ENCODE results near the gene ACTL10. TPM values are rescaled to one million over a fixed set of nuclear protein-coding genes. Genes with fewer than 3 reads are reported as not detected.

Gene ACTL10
- total and polyA plus RNA-seq, 2 of the 13 experiments (the other 11 are each of a cell fraction or from before 2014, with no cell fraction given), result not detected

DNA sequence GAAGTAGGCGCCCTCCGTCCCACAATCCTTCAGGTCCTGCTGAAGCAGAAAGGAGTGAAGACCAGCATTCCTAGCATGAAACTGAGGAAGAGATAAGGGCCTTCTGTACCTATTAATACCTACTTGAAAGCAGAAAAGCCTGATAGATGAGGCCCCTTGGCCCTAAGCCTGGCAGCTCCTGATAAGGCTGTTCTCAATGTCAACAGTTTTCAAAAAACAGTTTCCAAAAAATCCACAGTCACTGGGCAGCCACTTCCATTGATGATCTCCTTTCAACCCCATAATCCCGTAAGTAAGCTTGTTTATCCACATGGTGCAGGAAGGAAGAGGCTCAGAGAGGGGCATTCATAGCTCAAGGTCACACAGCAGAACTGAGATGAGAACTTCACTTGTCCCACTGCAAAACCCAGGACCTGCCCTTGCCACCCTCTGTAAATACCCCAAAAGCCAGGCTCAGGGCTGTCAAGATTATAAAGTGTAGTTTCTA lies 22.2 kb downstream of the ACTL10 start (continued):
- no peak for TF ChIP-seq KLF13 (CRISPR knock-in tag; IDR thresholded peaks at IDR 0.05)
- TF ChIP-seq, protein P1, sequence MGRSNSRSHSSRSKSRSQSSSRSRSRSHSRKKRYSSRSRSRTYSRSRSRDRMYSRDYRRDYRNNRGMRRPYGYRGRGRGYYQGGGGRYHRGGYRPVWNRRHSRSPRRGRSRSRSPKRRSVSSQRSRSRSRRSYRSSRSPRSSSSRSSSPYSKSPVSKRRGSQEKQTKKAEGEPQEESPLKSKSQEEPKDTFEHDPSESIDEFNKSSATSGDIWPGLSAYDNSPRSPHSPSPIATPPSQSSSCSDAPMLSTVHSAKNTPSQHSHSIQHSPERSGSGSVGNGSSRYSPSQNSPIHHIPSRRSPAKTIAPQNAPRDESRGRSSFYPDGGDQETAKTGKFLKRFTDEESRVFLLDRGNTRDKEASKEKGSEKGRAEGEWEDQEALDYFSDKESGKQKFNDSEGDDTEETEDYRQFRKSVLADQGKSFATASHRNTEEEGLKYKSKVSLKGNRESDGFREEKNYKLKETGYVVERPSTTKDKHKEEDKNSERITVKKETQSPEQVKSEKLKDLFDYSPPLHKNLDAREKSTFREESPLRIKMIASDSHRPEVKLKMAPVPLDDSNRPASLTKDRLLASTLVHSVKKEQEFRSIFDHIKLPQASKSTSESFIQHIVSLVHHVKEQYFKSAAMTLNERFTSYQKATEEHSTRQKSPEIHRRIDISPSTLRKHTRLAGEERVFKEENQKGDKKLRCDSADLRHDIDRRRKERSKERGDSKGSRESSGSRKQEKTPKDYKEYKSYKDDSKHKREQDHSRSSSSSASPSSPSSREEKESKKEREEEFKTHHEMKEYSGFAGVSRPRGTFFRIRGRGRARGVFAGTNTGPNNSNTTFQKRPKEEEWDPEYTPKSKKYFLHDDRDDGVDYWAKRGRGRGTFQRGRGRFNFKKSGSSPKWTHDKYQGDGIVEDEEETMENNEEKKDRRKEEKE (IDR thresholded peaks at IDR 0.05), result no peak
- no peak for TF ChIP-seq ZNF205 (CRISPR knock-in tag; IDR thresholded peaks at IDR 0.05)
- no peak for TF ChIP-seq CBX2 (IDR thresholded peaks at IDR 0.05; ENCODE audit: low read depth, low read length)
- no peak for TF ChIP-seq CBX2 (CRISPR knock-in tag; IDR thresholded peaks at IDR 0.05; ENCODE audit: low read depth)
- TF ChIP-seq DMAP1 (CRISPR knock-in tag; IDR thresholded peaks at IDR 0.05), result no peak
- TF ChIP-seq ZNF749 (CRISPR knock-in tag; IDR thresholded peaks at IDR 0.05; ENCODE audit: borderline replicate concordance), result no peak
- TF ChIP-seq SNAPC2 (CRISPR knock-in tag; IDR thresholded peaks at IDR 0.05), result peak; percentile 56; the same call in 1 of the 2 replicates
- no peak for TF ChIP-seq MTF1 (CRISPR knock-in tag; IDR thresholded peaks at IDR 0.05)
- TF ChIP-seq, protein P2, sequence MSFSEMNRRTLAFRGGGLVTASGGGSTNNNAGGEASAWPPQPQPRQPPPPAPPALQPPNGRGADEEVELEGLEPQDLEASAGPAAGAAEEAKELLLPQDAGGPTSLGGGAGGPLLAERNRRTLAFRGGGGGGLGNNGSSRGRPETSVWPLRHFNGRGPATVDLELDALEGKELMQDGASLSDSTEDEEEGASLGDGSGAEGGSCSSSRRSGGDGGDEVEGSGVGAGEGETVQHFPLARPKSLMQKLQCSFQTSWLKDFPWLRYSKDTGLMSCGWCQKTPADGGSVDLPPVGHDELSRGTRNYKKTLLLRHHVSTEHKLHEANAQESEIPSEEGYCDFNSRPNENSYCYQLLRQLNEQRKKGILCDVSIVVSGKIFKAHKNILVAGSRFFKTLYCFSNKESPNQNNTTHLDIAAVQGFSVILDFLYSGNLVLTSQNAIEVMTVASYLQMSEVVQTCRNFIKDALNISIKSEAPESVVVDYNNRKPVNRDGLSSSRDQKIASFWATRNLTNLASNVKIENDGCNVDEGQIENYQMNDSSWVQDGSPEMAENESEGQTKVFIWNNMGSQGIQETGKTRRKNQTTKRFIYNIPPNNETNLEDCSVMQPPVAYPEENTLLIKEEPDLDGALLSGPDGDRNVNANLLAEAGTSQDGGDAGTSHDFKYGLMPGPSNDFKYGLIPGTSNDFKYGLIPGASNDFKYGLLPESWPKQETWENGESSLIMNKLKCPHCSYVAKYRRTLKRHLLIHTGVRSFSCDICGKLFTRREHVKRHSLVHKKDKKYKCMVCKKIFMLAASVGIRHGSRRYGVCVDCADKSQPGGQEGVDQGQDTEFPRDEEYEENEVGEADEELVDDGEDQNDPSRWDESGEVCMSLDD (CRISPR knock-in tag; IDR thresholded peaks at IDR 0.05; ENCODE audit: borderline replicate concordance), result no peak
- TF ChIP-seq ZFP37 (CRISPR knock-in tag; IDR thresholded peaks at IDR 0.05; ENCODE audit: borderline replicate concordance), result no peak
- TF ChIP-seq ZNF724P (CRISPR knock-in tag; IDR thresholded peaks at IDR 0.05; ENCODE audit: borderline replicate concordance), result no peak
- TF ChIP-seq ZNF383 (CRISPR knock-in tag; IDR thresholded peaks at IDR 0.05; ENCODE audit: borderline replicate concordance), result no peak
- TF ChIP-seq, protein P3, sequence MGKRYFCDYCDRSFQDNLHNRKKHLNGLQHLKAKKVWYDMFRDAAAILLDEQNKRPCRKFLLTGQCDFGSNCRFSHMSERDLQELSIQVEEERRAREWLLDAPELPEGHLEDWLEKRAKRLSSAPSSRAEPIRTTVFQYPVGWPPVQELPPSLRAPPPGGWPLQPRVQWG (CRISPR knock-in tag; IDR thresholded peaks at IDR 0.05; ENCODE audit: borderline replicate concordance, low read depth), result no peak
- no peak for TF ChIP-seq EEA1 (CRISPR knock-in tag; IDR thresholded peaks at IDR 0.05; ENCODE audit: borderline replicate concordance)
- no peak for TF ChIP-seq SOX6 (IDR thresholded peaks at IDR 0.05)
- peak; percentile 81 for TF ChIP-seq SOX6 (CRISPR knock-in tag; IDR thresholded peaks at IDR 0.05)
- TF ChIP-seq GLI4 (CRISPR knock-in tag; IDR thresholded peaks at IDR 0.05; ENCODE audit: borderline replicate concordance), result no peak
- peak; percentile 57 for TF ChIP-seq ZNF331 (CRISPR knock-in tag; IDR thresholded peaks at IDR 0.05)
- no peak for TF ChIP-seq ZNF253 (CRISPR knock-in tag; IDR thresholded peaks at IDR 0.05; ENCODE audit: borderline replicate concordance)
- TF ChIP-seq SRSF1 (optimal IDR thresholded peaks at IDR 0.05; ENCODE audit: low read depth, low read length), result no peak
- no peak for TF ChIP-seq MYC (CRISPR knock-in tag; IDR thresholded peaks at IDR 0.05; ENCODE audit: borderline replicate concordance)
- TF ChIP-seq YY1 (IDR thresholded peaks at IDR 0.05; ENCODE audit: insufficient read depth, insufficient replicate concordance, low read depth, low read length), result no peak
- TF ChIP-seq NFATC3 (CRISPR knock-in tag; IDR thresholded peaks at IDR 0.05), result no peak
- TF ChIP-seq ZNF20 (CRISPR knock-in tag; IDR thresholded peaks at IDR 0.05), result no peak
- TF ChIP-seq ZNF776 (CRISPR knock-in tag; IDR thresholded peaks at IDR 0.05), result no peak
- TF ChIP-seq ZNF589 (CRISPR knock-in tag; conservative IDR thresholded peaks at IDR 0.05), result no peak
- no peak for TF ChIP-seq BRD4 (CRISPR knock-in tag; IDR thresholded peaks at IDR 0.05)
